Nephron (organoid): ENCODE results near the gene TRIM15.
"Not testable (repeated sequence)": the region's sequence is repeated elsewhere in the genome, so short reads cannot be mapped to it uniquely, and the experiment has no call there.

Source experiments
- H3K27ac Mint-ChIP-seq, 3 experiments: 2 replicates each; pipeline ENCODE4 v1.8.0; 2020; ENCODE audit warnings: mixed read lengths in 3 of 3, mild to moderate bottlenecking in 2 of 3, moderate library complexity in 1 of 3
- H3K27me3 Mint-ChIP-seq: 2 replicates; pipeline ENCODE4 v1.8.0; 2021; ENCODE audit warnings: low read depth, mild to moderate bottlenecking, moderate library complexity, mixed read lengths
- H3K36me3 Mint-ChIP-seq: 2 replicates; pipeline ENCODE4 v1.8.0; 2020; ENCODE audit warnings: low read depth, mixed read lengths
- H3K4me1 Mint-ChIP-seq: 2 replicates; pipeline ENCODE4 v1.8.0; 2020; ENCODE audit warnings: mixed read lengths
- H3K4me3 Mint-ChIP-seq, 3 experiments: 2 replicates each; pipeline ENCODE4 v1.8.0; 2020; ENCODE audit warnings: mild to moderate bottlenecking in 3 of 3, mixed read lengths in 3 of 3, moderate library complexity in 2 of 3
- H3K9me3 Mint-ChIP-seq: 2 replicates; pipeline ENCODE4 v1.8.0; 2020; ENCODE audit warnings: mixed read lengths
- CTCF ChIP-seq, 3 experiments: fragments of 200-600 bp; sonication (generic); IDR thresholded peaks; one replicate each; pipeline ENCODE4 v1.5.0; 2021; ENCODE audit warnings: antibody characterized with exemption in 3 of 3; ENCODE audit not compliant: unreplicated experiment in 3 of 3

Gene TRIM15

GRCh38 chr6:30163918-30164654, 740 bp downstream of the TRIM15 start:
- no peak for TF ChIP-seq CTCF (IDR thresholded peaks at IDR 0.05; ENCODE audit: unreplicated experiment in 3 of 3)
- Mint-ChIP-seq H3K4me3 (no peak overlapping the region), H3K27ac (no peak overlapping the region), H3K36me3 (no peaks in the 10 kb centered on the region), H3K27me3 (peaks cover 52% of the 10 kb centered on the region), H3K4me1 (no peaks in the 10 kb centered on the region), H3K9me3 (no peaks in the 10 kb centered on the region)

GRCh38 chr6:30164714-30165113, 1.4 kb downstream of the TRIM15 start:
- Mint-ChIP-seq H3K36me3 (no peaks in the 10 kb centered on the region), H3K9me3 (no peaks in the 10 kb centered on the region), H3K4me3 (no peak overlapping the region), H3K27me3 (peaks cover 55% of the 10 kb centered on the region), H3K4me1 (no peaks in the 10 kb centered on the region), H3K27ac (no peak overlapping the region)
- no peak for TF ChIP-seq CTCF (IDR thresholded peaks at IDR 0.05; ENCODE audit: unreplicated experiment in 3 of 3)

GRCh38 chr6:30165238-30165637, 1.9 kb downstream of the TRIM15 start:
- H3K9me3 Mint-ChIP-seq = not testable (repeated sequence)

GRCh38 chr6:30167101-30167500, 3.8 kb downstream of the TRIM15 start:
- no peaks in the 10 kb centered on the region for H3K9me3 Mint-ChIP-seq
- no peak for TF ChIP-seq CTCF (IDR thresholded peaks at IDR 0.05; ENCODE audit: unreplicated experiment in 3 of 3)
- no peaks in the 10 kb centered on the region for H3K4me1 Mint-ChIP-seq
- H3K27ac Mint-ChIP-seq = no peak overlapping the region
- H3K36me3 Mint-ChIP-seq = no peaks in the 10 kb centered on the region
- no peak overlapping the region for H3K4me3 Mint-ChIP-seq
- peaks cover 73% of the 10 kb centered on the region for H3K27me3 Mint-ChIP-seq

More at GRCh38 chr6:30165238-30165637, 1.9 kb downstream of the TRIM15 start:
- not testable (repeated sequence) for H3K4me1 Mint-ChIP-seq, H3K4me3 Mint-ChIP-seq, H3K27ac Mint-ChIP-seq, H3K36me3 Mint-ChIP-seq
- peaks cover 56% of the 10 kb centered on the region for H3K27me3 Mint-ChIP-seq

- H3K27ac Mint-ChIP-seq = no peak overlapping the region
- peaks cover 89% of the 10 kb centered on the region for H3K27me3 Mint-ChIP-seq
- H3K4me3 Mint-ChIP-seq = no peak overlapping the region
Measured at GRCh38 chr6:30168741-30169140, 5.4 kb downstream of the TRIM15 start.

More at GRCh38 chr6:30168741-30169140, 5.4 kb downstream of the TRIM15 start:
- H3K9me3 Mint-ChIP-seq = no peaks in the 10 kb centered on the region
- no peaks in the 10 kb centered on the region for H3K36me3 Mint-ChIP-seq
- no peaks in the 10 kb centered on the region for H3K4me1 Mint-ChIP-seq
- no peak for TF ChIP-seq CTCF (IDR thresholded peaks at IDR 0.05; ENCODE audit: unreplicated experiment in 3 of 3)
